T-helper 17 cell (primary cell): Measurements from ENCODE around the gene GRM5. TPM values are rescaled to one million over a fixed set of nuclear protein-coding genes. Genes with fewer than 3 reads are reported as not detected.
"Not testable (repeated sequence)": the region's sequence is repeated elsewhere in the genome, so short reads cannot be mapped to it uniquely, and the experiment has no call there.

Experiments used
- ATAC-seq: fragments of 150-1000 bp; cut with Tn5 transposase; 2 replicates; pipeline ENCODE4 v1.10.0; 2021; ENCODE audit warnings: mild to moderate bottlenecking, moderate library complexity
- DNase-seq, 3 donors: peaks; one replicate each; pipeline versions ENCODE4 v3.0.0 to v3.0.0-alpha.2; 2020 to 2021
- H3K9me3 ChIP-seq: one replicate; pipeline ENCODE4 v1.7.0; 2013; ENCODE audit warnings: low read length, mild to moderate bottlenecking; ENCODE audit not compliant: control insufficient read depth, poor library complexity, severe bottlenecking
- H3K27ac Mint-ChIP-seq: one replicate; pipeline ENCODE4 v1.8.0; 2022; ENCODE audit warnings: mild to moderate bottlenecking, moderate library complexity, mixed read lengths
- H3K27me3 Mint-ChIP-seq: one replicate; pipeline ENCODE4 v1.8.0; 2022; ENCODE audit warnings: mixed read lengths
- H3K36me3 Mint-ChIP-seq: one replicate; pipeline ENCODE4 v1.8.0; 2022; ENCODE audit warnings: low read depth, mixed read lengths
- H3K4me1 Mint-ChIP-seq: one replicate; pipeline ENCODE4 v1.8.0; 2022; ENCODE audit warnings: mild to moderate bottlenecking, mixed read lengths
- H3K4me3 Mint-ChIP-seq: one replicate; pipeline ENCODE4 v1.8.0; 2022; ENCODE audit warnings: mild to moderate bottlenecking, moderate library complexity, mixed read lengths
- total RNA-seq, 4 donors: library from RNA in 2 of 4; stranded (reverse) in 2 of 4; gene quantifications; one replicate each; pipeline ENCODE4 v1.2.3 and lab custom pipeline; 2022 to 2026

GRM5 gene
- total RNA-seq, 2 donors from 2014 or later = not detected

- H3K4me1 Mint-ChIP-seq, H3K27ac Mint-ChIP-seq, DNase-seq, H3K9me3 ChIP-seq, H3K36me3 Mint-ChIP-seq, H3K4me3 Mint-ChIP-seq, ATAC-seq, H3K27me3 Mint-ChIP-seq: not testable (repeated sequence)
Observed at GRCh38 chr11:88947843-88948572, 117.8 kb downstream of the GRM5 start.

GRCh38 chr11:88929665-88930064 is 136.1 kb downstream of the GRM5 start:
- DNase-seq, H3K27me3 Mint-ChIP-seq, H3K4me1 Mint-ChIP-seq, H3K9me3 ChIP-seq, H3K4me3 Mint-ChIP-seq, ATAC-seq, H3K36me3 Mint-ChIP-seq, H3K27ac Mint-ChIP-seq: not testable (repeated sequence)

GRCh38 chr11:88917065-88917464 is 148.7 kb downstream of the GRM5 start:
- not testable (repeated sequence) for H3K4me3 Mint-ChIP-seq, H3K27ac Mint-ChIP-seq, H3K27me3 Mint-ChIP-seq, H3K4me1 Mint-ChIP-seq, H3K36me3 Mint-ChIP-seq, ATAC-seq, DNase-seq, H3K9me3 ChIP-seq

- H3K27ac Mint-ChIP-seq = no peak overlapping the region
- ATAC-seq (no peak), DNase-seq (no peak)
- H3K27me3 Mint-ChIP-seq = no peaks in the 10 kb centered on the region
- no peaks in the 10 kb centered on the region for H3K36me3 Mint-ChIP-seq
- H3K4me3 Mint-ChIP-seq = no peak overlapping the region
- no peaks in the 10 kb centered on the region for H3K4me1 Mint-ChIP-seq
- H3K9me3 ChIP-seq = no peaks in the 10 kb centered on the region
Observed at GRCh38 chr11:88909500-88909899, 156.3 kb downstream of the GRM5 start.

GRCh38 chr11:88901436-88901835 is 164.3 kb downstream of the GRM5 start:
- H3K27ac Mint-ChIP-seq, H3K27me3 Mint-ChIP-seq, H3K4me1 Mint-ChIP-seq, H3K9me3 ChIP-seq, H3K36me3 Mint-ChIP-seq, H3K4me3 Mint-ChIP-seq, DNase-seq, ATAC-seq: not testable (repeated sequence)

GRCh38 chr11:88888855-88889254 is 176.9 kb downstream of the GRM5 start:
- H3K27me3 Mint-ChIP-seq, H3K4me1 Mint-ChIP-seq, DNase-seq, H3K4me3 Mint-ChIP-seq, H3K9me3 ChIP-seq, ATAC-seq, H3K36me3 Mint-ChIP-seq, H3K27ac Mint-ChIP-seq: not testable (repeated sequence)

GRCh38 chr11:88886796-88887195 is 179.0 kb downstream of the GRM5 start:
- no peaks in the 10 kb centered on the region for H3K4me1 Mint-ChIP-seq
- ATAC-seq = no peak
- no peaks in the 10 kb centered on the region for H3K27me3 Mint-ChIP-seq
- peak in 1 of 3 donors; percentile 10 for DNase-seq
- H3K27ac Mint-ChIP-seq = no peak overlapping the region
- H3K9me3 ChIP-seq = no peaks in the 10 kb centered on the region
- H3K36me3 Mint-ChIP-seq = no peaks in the 10 kb centered on the region
- no peak overlapping the region for H3K4me3 Mint-ChIP-seq

GRCh38 chr11:88882800-88883199 is 183.0 kb downstream of the GRM5 start:
- not testable (repeated sequence) for H3K27ac Mint-ChIP-seq, H3K9me3 ChIP-seq, H3K27me3 Mint-ChIP-seq, H3K4me3 Mint-ChIP-seq, H3K36me3 Mint-ChIP-seq, ATAC-seq, DNase-seq, H3K4me1 Mint-ChIP-seq

GRCh38 chr11:88861618-88862017 is 204.2 kb downstream of the GRM5 start:
- H3K4me3 Mint-ChIP-seq = no peak overlapping the region
- H3K27me3 Mint-ChIP-seq = no peaks in the 10 kb centered on the region
- no peaks in the 10 kb centered on the region for H3K36me3 Mint-ChIP-seq
- no peaks in the 10 kb centered on the region for H3K4me1 Mint-ChIP-seq
- H3K9me3 ChIP-seq = no peaks in the 10 kb centered on the region
- no peak overlapping the region for H3K27ac Mint-ChIP-seq
- ATAC-seq (no peak), DNase-seq (no peak)

GRCh38 chr11:88860431-88860830 is 205.4 kb downstream of the GRM5 start:
- not testable (repeated sequence) for H3K9me3 ChIP-seq, H3K36me3 Mint-ChIP-seq, H3K27ac Mint-ChIP-seq, H3K27me3 Mint-ChIP-seq, ATAC-seq, DNase-seq, H3K4me3 Mint-ChIP-seq, H3K4me1 Mint-ChIP-seq

- not testable (repeated sequence) for H3K27ac Mint-ChIP-seq, H3K4me1 Mint-ChIP-seq, H3K36me3 Mint-ChIP-seq, H3K27me3 Mint-ChIP-seq, DNase-seq, H3K4me3 Mint-ChIP-seq, H3K9me3 ChIP-seq, ATAC-seq
Observed at GRCh38 chr11:88853963-88854362, 211.8 kb downstream of the GRM5 start.

- H3K4me3 Mint-ChIP-seq, ATAC-seq, H3K36me3 Mint-ChIP-seq, H3K9me3 ChIP-seq, H3K27ac Mint-ChIP-seq, DNase-seq, H3K27me3 Mint-ChIP-seq, H3K4me1 Mint-ChIP-seq: not testable (repeated sequence)
Observed at GRCh38 chr11:88851547-88851946, 214.2 kb downstream of the GRM5 start.

GRCh38 chr11:88849773-88850172 is 216.0 kb downstream of the GRM5 start:
- not testable (repeated sequence) for DNase-seq, ATAC-seq, H3K9me3 ChIP-seq, H3K4me3 Mint-ChIP-seq, H3K27ac Mint-ChIP-seq, H3K4me1 Mint-ChIP-seq, H3K27me3 Mint-ChIP-seq, H3K36me3 Mint-ChIP-seq

- DNase-seq (no peak), ATAC-seq (no peak)
- Mint-ChIP-seq H3K36me3 (no peaks in the 10 kb centered on the region), H3K4me3 (no peak overlapping the region), H3K4me1 (peaks cover 7% of the 10 kb centered on the region), H3K27ac (no peak overlapping the region), H3K27me3 (no peaks in the 10 kb centered on the region)
- no peaks in the 10 kb centered on the region for H3K9me3 ChIP-seq
Observed at GRCh38 chr11:88849368-88849767, 216.4 kb downstream of the GRM5 start.
